GM19099 (cell line): ENCODE measurements around the gene MTMR1.

Experiments used
- POLR2A ChIP-seq: IDR thresholded peaks from 3 replicates; pipeline ENCODE4 v1.6.1; 2011; ENCODE audit warnings: low read depth; ENCODE audit not compliant: insufficient read length; ENCODE audit errors: extremely low read depth

The MTMR1 gene

GRCh38 chrX:150777328-150777992 is 84.3 kb downstream of the MTMR1 start:
- TF ChIP-seq POLR2A = no peak

GRCh38 chrX:150779385-150779784 is 86.2 kb downstream of the MTMR1 start:
- no peak for TF ChIP-seq POLR2A

DNA sequence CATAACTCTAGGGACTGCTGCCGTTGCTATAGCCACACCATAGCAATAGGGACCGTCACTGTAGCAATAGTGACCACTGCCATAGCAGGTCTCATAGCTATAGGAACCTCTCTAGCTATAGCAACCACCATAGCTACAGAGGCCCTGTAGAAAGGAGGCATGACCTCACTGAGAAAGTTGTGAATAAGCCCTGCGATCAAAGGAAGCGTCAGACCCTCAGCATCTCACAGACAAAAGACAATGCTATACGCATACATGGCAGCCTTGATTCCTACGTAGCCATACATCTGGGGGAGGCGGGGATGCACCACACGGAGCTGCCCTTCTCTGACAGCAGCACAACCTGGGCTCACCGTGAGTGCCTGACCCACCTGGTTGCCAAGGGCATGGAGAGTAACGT is 88.5 kb downstream of the MTMR1 start:
- no peak for TF ChIP-seq POLR2A

DNA sequence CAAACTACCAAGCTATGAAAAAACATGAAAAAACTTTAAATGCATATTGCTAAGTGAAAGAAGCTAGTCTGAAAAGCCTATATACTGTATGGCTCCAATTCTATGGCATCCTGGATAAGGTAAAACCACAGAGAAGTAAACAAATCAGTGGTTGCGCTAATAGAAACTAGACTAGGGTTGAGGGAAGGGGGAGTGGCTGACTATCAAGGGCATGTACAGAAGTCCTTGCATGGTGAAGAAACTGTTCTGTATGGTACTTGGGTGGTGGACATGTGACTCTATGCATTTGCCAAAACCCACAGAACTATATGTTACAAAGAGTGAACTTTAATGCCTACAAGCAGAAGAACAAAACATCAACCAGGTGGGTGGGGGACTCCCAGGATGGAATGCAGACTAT is 96.8 kb downstream of the MTMR1 start:
- TF ChIP-seq POLR2A = no peak

- no peak for TF ChIP-seq POLR2A
These were observed 99.8 kb downstream of the MTMR1 start for GRCh38 chrX:150792949-150793527.

- no peak for TF ChIP-seq POLR2A
These were observed 112.5 kb downstream of the MTMR1 start for GRCh38 chrX:150805736-150806135.

DNA sequence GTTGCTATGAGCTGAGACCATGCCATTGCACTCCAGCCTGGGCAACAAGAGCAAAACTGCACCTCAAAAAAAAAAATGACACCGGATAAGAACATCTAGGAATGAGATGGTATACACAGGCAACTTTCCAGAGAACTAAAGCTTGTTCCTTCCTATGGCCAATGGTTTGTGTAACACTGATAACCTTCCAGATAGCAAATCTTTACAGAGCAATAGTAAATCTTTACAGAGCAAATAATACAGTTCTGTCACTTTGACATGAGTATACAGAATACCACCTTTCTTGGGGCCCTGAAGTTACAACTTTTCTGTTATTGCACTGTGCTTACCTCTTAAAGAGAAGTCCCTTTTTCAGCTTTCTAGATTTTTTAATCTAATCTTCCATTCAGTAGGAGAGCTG is 113.6 kb downstream of the MTMR1 start:
- TF ChIP-seq POLR2A = no peak

- TF ChIP-seq POLR2A = no peak
These were observed 120.7 kb downstream of the MTMR1 start for GRCh38 chrX:150813922-150814321.
